ENCODE measurements around the gene ZNF91. TPM values are rescaled to one million over a fixed set of nuclear protein-coding genes. Genes with fewer than 3 reads are reported as not detected.
"Not testable (repeated sequence)": the region's sequence is repeated elsewhere in the genome, so short reads cannot be mapped to it uniquely, and the experiment has no call there.

The ZNF91 gene
- total RNA-seq, 1 donor from 2014 or later, result 40.5 TPM

- DNase-seq (ENCODE audit: low spot score), result not testable (repeated sequence)
These were observed 76.3 kb downstream of the ZNF91 start for GRCh38 chr19:23318941-23319340.

- no peak for DNase-seq (ENCODE audit: low spot score)
These were observed 77.1 kb downstream of the ZNF91 start for GRCh38 chr19:23318143-23318542.

GRCh38 chr19:23315286-23315685, 80.0 kb downstream of the ZNF91 start:
- no peak for DNase-seq (ENCODE audit: low spot score)

- no peak for DNase-seq (ENCODE audit: low spot score)
These were observed 80.6 kb downstream of the ZNF91 start for GRCh38 chr19:23314505-23315251.

- no peak for DNase-seq (ENCODE audit: low spot score)
These were observed 82.1 kb downstream of the ZNF91 start for GRCh38 chr19:23313196-23313595.

GRCh38 chr19:23312515-23312914, 82.8 kb downstream of the ZNF91 start:
- DNase-seq (ENCODE audit: low spot score), result no peak

GRCh38 chr19:23311551-23311950, 83.7 kb downstream of the ZNF91 start:
- DNase-seq (ENCODE audit: low spot score), result no peak

- no peak for DNase-seq (ENCODE audit: low spot score)
These were observed 84.5 kb downstream of the ZNF91 start for GRCh38 chr19:23310729-23311211.

- DNase-seq (ENCODE audit: low spot score), result no peak
These were observed 85.3 kb downstream of the ZNF91 start for GRCh38 chr19:23309926-23310325.

GRCh38 chr19:23305555-23305954, 89.7 kb downstream of the ZNF91 start:
- DNase-seq (ENCODE audit: low spot score), result no peak

GRCh38 chr19:23304238-23304637, 91.0 kb downstream of the ZNF91 start:
- DNase-seq (ENCODE audit: low spot score), result no peak

- DNase-seq (ENCODE audit: low spot score), result no peak
These were observed 101.1 kb downstream of the ZNF91 start for GRCh38 chr19:23294141-23294540.

GRCh38 chr19:23289966-23290365, 105.3 kb downstream of the ZNF91 start:
- not testable (repeated sequence) for DNase-seq (ENCODE audit: low spot score)

Other genes with a start within 250 kb of the ZNF91 start
- gene ZNF724, start 145.1 kb downstream of the ZNF91 start, total RNA-seq, result 2.0 TPM